Measurements from ENCODE around the gene SPINDOC. TPM values are rescaled to one million over a fixed set of nuclear protein-coding genes. Genes with fewer than 3 reads are reported as not detected.
A peak's percentile ranks its signal among the peaks of the same experiment; 100 is the strongest.
"Not testable (repeated sequence)": the region's sequence is repeated elsewhere in the genome, so short reads cannot be mapped to it uniquely, and the experiment has no call there.

The SPINDOC gene
- total RNA-seq, 4 donors from 2014 or later: 1.5 to 9.8 (median 5.2) TPM

- no peaks in the 10 kb centered on the region for H3K27me3 ChIP-seq
- no peaks in the 10 kb centered on the region for H3K9me3 ChIP-seq
- TF ChIP-seq POLR2AphosphoS5 (IDR thresholded peaks at IDR 0.05) (no peak), EP300 (IDR thresholded peaks at IDR 0.05; ENCODE audit: low read depth) (no peak), POLR2A (IDR thresholded peaks at IDR 0.05) (no peak)
- TF ChIP-seq, protein P1, sequence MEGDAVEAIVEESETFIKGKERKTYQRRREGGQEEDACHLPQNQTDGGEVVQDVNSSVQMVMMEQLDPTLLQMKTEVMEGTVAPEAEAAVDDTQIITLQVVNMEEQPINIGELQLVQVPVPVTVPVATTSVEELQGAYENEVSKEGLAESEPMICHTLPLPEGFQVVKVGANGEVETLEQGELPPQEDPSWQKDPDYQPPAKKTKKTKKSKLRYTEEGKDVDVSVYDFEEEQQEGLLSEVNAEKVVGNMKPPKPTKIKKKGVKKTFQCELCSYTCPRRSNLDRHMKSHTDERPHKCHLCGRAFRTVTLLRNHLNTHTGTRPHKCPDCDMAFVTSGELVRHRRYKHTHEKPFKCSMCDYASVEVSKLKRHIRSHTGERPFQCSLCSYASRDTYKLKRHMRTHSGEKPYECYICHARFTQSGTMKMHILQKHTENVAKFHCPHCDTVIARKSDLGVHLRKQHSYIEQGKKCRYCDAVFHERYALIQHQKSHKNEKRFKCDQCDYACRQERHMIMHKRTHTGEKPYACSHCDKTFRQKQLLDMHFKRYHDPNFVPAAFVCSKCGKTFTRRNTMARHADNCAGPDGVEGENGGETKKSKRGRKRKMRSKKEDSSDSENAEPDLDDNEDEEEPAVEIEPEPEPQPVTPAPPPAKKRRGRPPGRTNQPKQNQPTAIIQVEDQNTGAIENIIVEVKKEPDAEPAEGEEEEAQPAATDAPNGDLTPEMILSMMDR (IDR thresholded peaks at IDR 0.05): no peak
- peak overlapping the region; percentile 46 to 58 (median 48) for H3K27ac ChIP-seq
- H3K36me3 ChIP-seq: no peaks in the 10 kb centered on the region
- in situ Hi-C loops (cut with MboI; ENCODE audit: low pct_ligation_motif_present in 1 of 4, low pct_unique_long_range_greater_than_20kb in 1 of 4, low sequenced_read_pairs in 3 of 4): no loop called here
- peaks cover 7 to 64% (median 43%) of the 10 kb centered on the region in 4 donors for H3K4me1 ChIP-seq
- intact Hi-C loops (cut with DNase I; ENCODE audit: low total_unique reads): no loop called here
- WGBS, 2 donors (ENCODE audit: low coverage in 1 of 2): 77 to 79% methylated on average over 7 to 11 of the region's 11 CpGs
- DNase-seq: peak; percentile 42
- no peak overlapping the region for H3K4me3 ChIP-seq
Measured at GRCh38 chr11:63858628-63859550, 45.6 kb downstream of the SPINDOC start.

GRCh38 chr11:63862923-63863322, 49.7 kb downstream of the SPINDOC start:
- no peak for TF ChIP-seq EP300 (IDR thresholded peaks at IDR 0.05; ENCODE audit: low read depth)
- TF ChIP-seq POLR2AphosphoS5 (IDR thresholded peaks at IDR 0.05): peak in 1 of 3 donors; percentile 14
- Histone ChIP-seq H3K4me3 (no peak overlapping the region), H3K36me3 (no peaks in the 10 kb centered on the region), H3K27ac (peak overlapping the region; percentile 39 to 78 (median 52)), H3K4me1 (peaks cover 21 to 69% (median 63%) of the 10 kb centered on the region in 4 donors), H3K27me3 (no peaks in the 10 kb centered on the region), H3K9me3 (no peaks in the 10 kb centered on the region)
- intact Hi-C loops (cut with DNase I; ENCODE audit: low total_unique reads) (no loop called here), in situ Hi-C loops (cut with MboI; ENCODE audit: low pct_ligation_motif_present in 1 of 4, low pct_unique_long_range_greater_than_20kb in 1 of 4, low sequenced_read_pairs in 3 of 4) (no loop called here)
- WGBS, 2 donors (ENCODE audit: low coverage in 1 of 2): 14 to 27% methylated on average over 2 to 4 of the region's 4 CpGs
- peak; percentile 65 for DNase-seq

DNA sequence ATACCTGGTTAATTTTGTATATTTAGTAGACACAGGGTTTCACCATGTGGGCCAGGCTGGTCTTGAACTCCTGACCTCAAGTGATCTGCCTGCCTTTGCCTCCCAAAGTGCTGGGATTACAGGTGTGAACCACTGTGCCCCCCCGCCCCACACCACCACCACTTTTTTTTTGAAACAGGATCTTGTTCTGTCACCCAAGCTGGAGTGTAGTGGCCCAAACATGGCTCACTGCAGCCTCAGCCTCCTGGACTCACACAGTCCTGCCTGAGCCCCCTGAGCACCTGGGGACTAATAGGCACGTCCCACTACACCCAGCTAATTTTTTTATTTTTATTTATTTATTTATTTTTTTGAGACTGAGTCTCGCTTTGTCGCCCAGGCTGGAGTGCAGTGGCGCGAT, 50.4 kb downstream of the SPINDOC start:
- Histone ChIP-seq H3K4me1 (peaks cover 18 to 69% (median 62%) of the 10 kb centered on the region in 4 donors), H3K27ac (peak overlapping the region in 3 of 4 donors; percentile 39 to 78 (median 63))
- DNase-seq; H3K36me3 ChIP-seq; in situ Hi-C loops (cut with MboI; ENCODE audit: low pct_ligation_motif_present in 1 of 4, low pct_unique_long_range_greater_than_20kb in 1 of 4, low sequenced_read_pairs in 3 of 4); H3K4me3 ChIP-seq; H3K9me3 ChIP-seq; intact Hi-C loops (cut with DNase I; ENCODE audit: low total_unique reads); H3K27me3 ChIP-seq: not testable (repeated sequence)
- 90 to 100% methylated on average over 6 of the region's 6 CpGs for WGBS, 2 donors (ENCODE audit: low coverage in 1 of 2)

GRCh38 chr11:63866211-63866610, 53.0 kb downstream of the SPINDOC start:
- peak overlapping the region in 3 of 4 donors; percentile 42 to 74 (median 42) for H3K27ac ChIP-seq
- no peaks in the 10 kb centered on the region for H3K9me3 ChIP-seq
- no peaks in the 10 kb centered on the region for H3K27me3 ChIP-seq
- intact Hi-C loops (cut with DNase I; ENCODE audit: low total_unique reads): no loop called here
- in situ Hi-C loops (cut with MboI; ENCODE audit: low pct_ligation_motif_present in 1 of 4, low pct_unique_long_range_greater_than_20kb in 1 of 4, low sequenced_read_pairs in 3 of 4): no loop called here
- H3K36me3 ChIP-seq: no peaks in the 10 kb centered on the region
- peak; percentile 85 for DNase-seq
- TF ChIP-seq EP300 (IDR thresholded peaks at IDR 0.05; ENCODE audit: low read depth): no peak
- TF ChIP-seq POLR2AphosphoS5 (IDR thresholded peaks at IDR 0.05): no peak
- TF ChIP-seq, protein P1 (IDR thresholded peaks at IDR 0.05): no peak
- no peak for TF ChIP-seq POLR2A (IDR thresholded peaks at IDR 0.05)
- 21 to 25% methylated on average over 3 to 4 of the region's 4 CpGs for WGBS, 2 donors (ENCODE audit: low coverage in 1 of 2)
- H3K4me3 ChIP-seq: no peak overlapping the region
- peaks cover 38 to 81% (median 76%) of the 10 kb centered on the region in 4 donors for H3K4me1 ChIP-seq

GRCh38 chr11:63867511-63867910, 54.3 kb downstream of the SPINDOC start:
- Histone ChIP-seq H3K4me3 (no peak overlapping the region), H3K36me3 (no peaks in the 10 kb centered on the region), H3K9me3 (no peaks in the 10 kb centered on the region), H3K27me3 (no peaks in the 10 kb centered on the region), H3K4me1 (peaks cover 42 to 89% (median 80%) of the 10 kb centered on the region in 4 donors), H3K27ac (peak overlapping the region in 1 of 4 donors; percentile 74)
- intact Hi-C loops (cut with DNase I; ENCODE audit: low total_unique reads) (no loop called here), in situ Hi-C loops (cut with MboI; ENCODE audit: low pct_ligation_motif_present in 1 of 4, low pct_unique_long_range_greater_than_20kb in 1 of 4, low sequenced_read_pairs in 3 of 4) (no loop called here)
- TF ChIP-seq POLR2AphosphoS5 (IDR thresholded peaks at IDR 0.05) (no peak), POLR2A (IDR thresholded peaks at IDR 0.05) (no peak), EP300 (IDR thresholded peaks at IDR 0.05; ENCODE audit: low read depth) (no peak)
- TF ChIP-seq, protein P1 (IDR thresholded peaks at IDR 0.05): no peak
- DNase-seq: no peak
- WGBS, 2 donors (ENCODE audit: low coverage in 1 of 2): 88 to 99% methylated on average over 1 to 4 of the region's 4 CpGs
